OCI-LY1 (cell line): ENCODE data around the gene IRX2.

Experiments used
- H2AFZ ChIP-seq: fragments of 200-600 bp; sonication (generic), shearing (Covaris generic); 2 replicates; pipeline ENCODE4 v1.6.0; 2014; ENCODE audit warnings: antibody characterized with exemption, mild to moderate bottlenecking, low read length
- H3F3A ChIP-seq: fragments of 200-600 bp; sonication (generic), shearing (Covaris generic); 2 replicates; pipeline ENCODE4 v1.6.0; 2014; ENCODE audit warnings: mild to moderate bottlenecking, antibody characterized with exemption, low read length, moderate library complexity; ENCODE audit not compliant: insufficient read depth
- H3K27ac ChIP-seq: fragments of 200-600 bp; sonication (generic); 2 replicates; pipeline ENCODE4 v1.5.1; 2014; ENCODE audit warnings: low read length, mixed run types, mild to moderate bottlenecking, low read depth; ENCODE audit not compliant: poor library complexity, severe bottlenecking
- H3K27me3 ChIP-seq: fragments of 200-600 bp; sonication (generic); 2 replicates; pipeline ENCODE4 v1.6.0; 2014; ENCODE audit warnings: antibody characterized with exemption, mild to moderate bottlenecking, low read length, moderate library complexity; ENCODE audit not compliant: insufficient read depth
- H3K36me3 ChIP-seq: fragments of 200-600 bp; sonication (generic); 2 replicates; pipeline ENCODE4 v1.6.1; 2014; ENCODE audit warnings: mild to moderate bottlenecking, antibody characterized with exemption, low read length, moderate library complexity, mixed read lengths; ENCODE audit not compliant: insufficient read depth
- H3K4me1 ChIP-seq: fragments of 200-600 bp; sonication (generic); 2 replicates; pipeline ENCODE4 v1.5.1; 2014; ENCODE audit warnings: mild to moderate bottlenecking, low read length, moderate library complexity; ENCODE audit not compliant: insufficient read depth, severe bottlenecking
- H3K4me2 ChIP-seq: fragments of 200-600 bp; sonication (generic), shearing (Covaris generic); 2 replicates; pipeline ENCODE4 v1.6.1; 2014; ENCODE audit warnings: low read length
- H3K4me3 ChIP-seq: fragments of 200-600 bp; sonication (generic); 2 replicates; pipeline ENCODE4 v1.5.1; 2014; ENCODE audit warnings: low read length, low read depth, mild to moderate bottlenecking, mixed read lengths; ENCODE audit not compliant: poor library complexity, severe bottlenecking
- H3K79me2 ChIP-seq: fragments of 200-600 bp; shearing (Covaris generic); 2 replicates; pipeline ENCODE4 v1.6.1; 2016; ENCODE audit warnings: mixed run types, low read length, mixed read lengths; ENCODE audit not compliant: insufficient read depth
- H3K9ac ChIP-seq: fragments of 200-600 bp; sonication (generic), shearing (Covaris generic); 2 replicates; pipeline ENCODE4 v1.6.1; 2014; ENCODE audit warnings: mild to moderate bottlenecking, low read length, mixed read lengths
- H3K9me2 ChIP-seq: fragments of 200-600 bp; sonication (generic), shearing (Covaris generic); 2 replicates; pipeline ENCODE4 v1.6.1; 2014; ENCODE audit warnings: low read depth, mild to moderate bottlenecking, low read length, mixed read lengths
- H3K9me3 ChIP-seq: fragments of 200-600 bp; shearing (Covaris generic); 2 replicates; pipeline ENCODE4 v1.6.1; 2014; ENCODE audit warnings: low read length, mixed read lengths
- H4K20me1 ChIP-seq: fragments of 200-600 bp; sonication (generic), shearing (Covaris generic); 2 replicates; pipeline ENCODE4 v1.6.0; 2016; ENCODE audit warnings: mild to moderate bottlenecking, low read length; ENCODE audit not compliant: insufficient read depth
- EZH2 ChIP-seq: fragments of 200-600 bp; sonication (generic), shearing (Covaris generic); IDR thresholded peaks from 2 replicates; pipeline ENCODE4 v1.8.0; 2017; ENCODE audit warnings: borderline replicate concordance, mixed run types, mild to moderate bottlenecking, antibody characterized with exemption, low read length, moderate library complexity, mixed read lengths
- TF ChIP-seq, protein P1 (sequence below): fragments of 200-600 bp; sonication (generic), shearing (Covaris generic); IDR thresholded peaks from 2 replicates; pipeline ENCODE4 v1.5.1; 2017; ENCODE audit warnings: mild to moderate bottlenecking, antibody characterized with exemption, low read length, moderate library complexity, mixed read lengths

IRX2 gene

DNA sequence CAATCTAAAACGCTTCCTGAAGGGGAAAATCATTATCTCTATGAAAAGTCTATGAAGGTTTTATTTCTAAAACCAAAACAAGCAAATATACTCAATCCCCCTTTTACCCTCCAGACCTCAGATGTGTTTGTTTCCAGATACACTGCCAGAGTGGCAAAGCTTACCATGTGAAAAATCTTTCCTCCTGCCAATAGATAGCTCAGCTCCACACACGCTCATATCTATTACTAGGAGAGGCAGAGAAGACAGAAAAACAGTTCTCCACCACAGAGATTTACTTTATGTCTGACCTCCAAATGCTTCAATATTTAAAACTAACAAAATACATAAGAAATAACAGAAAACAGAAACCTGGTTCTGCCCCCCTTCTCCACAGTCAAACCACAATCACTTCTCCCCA lies 7.0 kb downstream of the IRX2 start:
- Histone ChIP-seq H3K4me2 (no peak overlapping the region), H4K20me1 (no peaks in the 10 kb centered on the region), H3K9ac (no peak overlapping the region), H3K4me1 (no peaks in the 10 kb centered on the region), H3K27ac (no peak overlapping the region), H3K4me3 (no peak overlapping the region), H3K79me2 (no peaks in the 10 kb centered on the region), H3K9me3 (no peaks in the 10 kb centered on the region), H3K27me3 (no peaks in the 10 kb centered on the region), H3K9me2 (no peaks in the 10 kb centered on the region), H3K36me3 (no peaks in the 10 kb centered on the region), H2AFZ (no peak overlapping the region), H3F3A (no peaks in the 10 kb centered on the region)
- TF ChIP-seq, protein P1, sequence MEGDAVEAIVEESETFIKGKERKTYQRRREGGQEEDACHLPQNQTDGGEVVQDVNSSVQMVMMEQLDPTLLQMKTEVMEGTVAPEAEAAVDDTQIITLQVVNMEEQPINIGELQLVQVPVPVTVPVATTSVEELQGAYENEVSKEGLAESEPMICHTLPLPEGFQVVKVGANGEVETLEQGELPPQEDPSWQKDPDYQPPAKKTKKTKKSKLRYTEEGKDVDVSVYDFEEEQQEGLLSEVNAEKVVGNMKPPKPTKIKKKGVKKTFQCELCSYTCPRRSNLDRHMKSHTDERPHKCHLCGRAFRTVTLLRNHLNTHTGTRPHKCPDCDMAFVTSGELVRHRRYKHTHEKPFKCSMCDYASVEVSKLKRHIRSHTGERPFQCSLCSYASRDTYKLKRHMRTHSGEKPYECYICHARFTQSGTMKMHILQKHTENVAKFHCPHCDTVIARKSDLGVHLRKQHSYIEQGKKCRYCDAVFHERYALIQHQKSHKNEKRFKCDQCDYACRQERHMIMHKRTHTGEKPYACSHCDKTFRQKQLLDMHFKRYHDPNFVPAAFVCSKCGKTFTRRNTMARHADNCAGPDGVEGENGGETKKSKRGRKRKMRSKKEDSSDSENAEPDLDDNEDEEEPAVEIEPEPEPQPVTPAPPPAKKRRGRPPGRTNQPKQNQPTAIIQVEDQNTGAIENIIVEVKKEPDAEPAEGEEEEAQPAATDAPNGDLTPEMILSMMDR = no peak
- no peak for TF ChIP-seq EZH2

DNA sequence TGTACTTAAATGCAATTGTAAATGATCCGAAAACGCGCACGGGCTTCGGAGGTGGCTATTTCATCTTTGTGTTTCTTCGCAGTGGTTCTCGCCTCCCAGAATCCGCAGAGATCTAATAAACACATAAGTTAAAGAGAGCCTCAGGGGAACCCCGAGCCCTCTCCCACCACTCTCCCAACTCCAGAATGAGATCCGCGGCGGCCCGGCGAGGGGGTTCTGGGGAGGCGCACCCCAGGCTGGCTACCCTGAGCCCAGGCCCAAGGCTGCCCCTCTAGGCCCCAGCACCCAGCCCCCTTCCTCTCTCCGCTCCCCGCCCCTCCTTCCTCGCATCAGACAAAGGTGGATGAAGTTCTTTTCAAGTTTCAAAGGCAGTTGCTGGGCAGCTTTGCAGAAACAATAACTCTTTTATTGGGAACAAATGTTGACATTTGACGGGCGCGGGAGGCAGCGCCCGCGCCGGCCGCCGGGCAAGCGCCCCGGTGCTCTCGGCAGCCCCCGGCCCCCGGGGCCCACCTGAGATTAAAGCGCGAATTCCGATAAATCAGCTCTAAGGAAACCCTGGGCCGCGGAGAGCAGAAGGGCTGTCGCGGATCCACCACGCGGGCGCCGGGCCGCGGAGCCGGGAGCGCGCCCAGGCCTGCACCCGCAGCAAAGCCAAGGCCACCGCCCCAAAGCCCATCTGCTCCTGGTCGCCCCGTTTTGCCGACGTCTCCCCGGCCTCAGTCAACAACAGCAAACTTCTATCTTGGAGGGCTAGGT lies 8.4 kb downstream of the IRX2 start:
- no peaks in the 10 kb centered on the region for H3K9me2 ChIP-seq
- no peak overlapping the region for H3K9ac ChIP-seq
- no peak overlapping the region for H3K4me3 ChIP-seq
- no peaks in the 10 kb centered on the region for H3F3A ChIP-seq
- TF ChIP-seq, protein P1 = no peak
- no peak for TF ChIP-seq EZH2
- no peaks in the 10 kb centered on the region for H3K9me3 ChIP-seq
- H4K20me1 ChIP-seq = no peaks in the 10 kb centered on the region
- H2AFZ ChIP-seq = no peak overlapping the region
- no peaks in the 10 kb centered on the region for H3K36me3 ChIP-seq
- no peak overlapping the region for H3K4me2 ChIP-seq
- H3K79me2 ChIP-seq = no peaks in the 10 kb centered on the region
- no peak overlapping the region for H3K27ac ChIP-seq
- H3K4me1 ChIP-seq = no peaks in the 10 kb centered on the region
- H3K27me3 ChIP-seq = no peaks in the 10 kb centered on the region

DNA sequence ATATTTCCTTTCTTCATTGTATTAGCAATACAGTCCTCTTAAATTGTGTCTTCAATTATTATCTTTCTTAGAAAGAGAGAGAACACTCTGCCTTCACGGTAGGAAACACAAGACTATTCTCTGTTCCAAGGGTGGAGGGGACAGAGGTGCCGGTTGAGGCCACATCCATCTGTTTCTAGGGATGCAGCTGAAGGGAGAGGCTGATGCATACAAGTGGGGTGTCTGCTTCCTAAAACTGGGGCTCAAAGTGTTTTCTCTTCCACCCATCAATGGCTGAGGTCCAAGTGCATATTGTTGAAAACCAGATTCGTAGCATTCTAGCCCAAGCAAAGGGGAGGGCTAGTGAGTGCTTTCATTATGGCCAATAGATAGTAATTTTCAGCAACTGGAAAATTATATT lies 9.5 kb downstream of the IRX2 start:
- Histone ChIP-seq H4K20me1 (no peaks in the 10 kb centered on the region), H3K9me3 (no peaks in the 10 kb centered on the region), H3K27me3 (no peaks in the 10 kb centered on the region), H2AFZ (no peak overlapping the region), H3K9ac (no peak overlapping the region), H3K4me1 (no peaks in the 10 kb centered on the region), H3K4me2 (no peak overlapping the region), H3K9me2 (no peaks in the 10 kb centered on the region), H3F3A (no peaks in the 10 kb centered on the region), H3K79me2 (no peaks in the 10 kb centered on the region), H3K36me3 (no peaks in the 10 kb centered on the region), H3K4me3 (no peak overlapping the region), H3K27ac (no peak overlapping the region)
- TF ChIP-seq, protein P1 = no peak
- TF ChIP-seq EZH2 = no peak
